Measurements from ENCODE around the gene SEMA5A. TPM values are rescaled to one million over a fixed set of nuclear protein-coding genes. Genes with fewer than 3 reads are reported as not detected.

SEMA5A gene
- total RNA-seq, 2 donors from 2014 or later, result 13.3 to 17.6 TPM

GRCh38 chr5:9419794-9420193, 126.1 kb downstream of the SEMA5A start:
- TF ChIP-seq CTCF (IDR thresholded peaks at IDR 0.05), result no peak
- Histone ChIP-seq H3K4me1 (ENCODE audit: control insufficient read depth in 1 of 2, low read depth in 2 of 2) (peaks cover 0 to 17% of the 10 kb centered on the region in 2 donors), H3K36me3 (no peaks in the 10 kb centered on the region), H3K4me3 (no peak overlapping the region), H3K9me3 (no peaks in the 10 kb centered on the region), H3K27ac (no peak overlapping the region), H3K27me3 (replicated peaks; ENCODE audit: insufficient read depth) (no peaks in the 10 kb centered on the region)
- DNase-seq (ENCODE audit: low spot score) (no peak), ATAC-seq (ENCODE audit: insufficient number of reproducible peaks, low FRiP score, low read depth) (no peak)

- H3K4me3 ChIP-seq, result no peak overlapping the region
- no peak overlapping the region for H3K27ac ChIP-seq
- peaks cover 0 to 14% of the 10 kb centered on the region in 2 donors for H3K4me1 ChIP-seq (ENCODE audit: control insufficient read depth in 1 of 2, low read depth in 2 of 2)
- no peaks in the 10 kb centered on the region for H3K36me3 ChIP-seq
- DNase-seq (ENCODE audit: low spot score) (no peak), ATAC-seq (ENCODE audit: insufficient number of reproducible peaks, low FRiP score, low read depth) (no peak)
- TF ChIP-seq CTCF (IDR thresholded peaks at IDR 0.05), result no peak
- no peaks in the 10 kb centered on the region for H3K27me3 ChIP-seq (replicated peaks; ENCODE audit: insufficient read depth)
- H3K9me3 ChIP-seq, result no peaks in the 10 kb centered on the region
These were observed 130.3 kb downstream of the SEMA5A start for GRCh38 chr5:9415566-9415965.

GRCh38 chr5:9415091-9415490, 130.8 kb downstream of the SEMA5A start:
- H3K9me3 ChIP-seq, result no peaks in the 10 kb centered on the region
- H3K4me3 ChIP-seq, result no peak overlapping the region
- no peak overlapping the region for H3K27ac ChIP-seq
- H3K4me1 ChIP-seq (ENCODE audit: control insufficient read depth in 1 of 2, low read depth in 2 of 2), result peaks cover 0 to 14% of the 10 kb centered on the region in 2 donors
- H3K36me3 ChIP-seq, result no peaks in the 10 kb centered on the region
- no peak for ATAC-seq (ENCODE audit: insufficient number of reproducible peaks, low FRiP score, low read depth)
- DNase-seq (ENCODE audit: low spot score), result no peak
- TF ChIP-seq CTCF (IDR thresholded peaks at IDR 0.05), result no peak
- H3K27me3 ChIP-seq (replicated peaks; ENCODE audit: insufficient read depth), result no peaks in the 10 kb centered on the region

DNA sequence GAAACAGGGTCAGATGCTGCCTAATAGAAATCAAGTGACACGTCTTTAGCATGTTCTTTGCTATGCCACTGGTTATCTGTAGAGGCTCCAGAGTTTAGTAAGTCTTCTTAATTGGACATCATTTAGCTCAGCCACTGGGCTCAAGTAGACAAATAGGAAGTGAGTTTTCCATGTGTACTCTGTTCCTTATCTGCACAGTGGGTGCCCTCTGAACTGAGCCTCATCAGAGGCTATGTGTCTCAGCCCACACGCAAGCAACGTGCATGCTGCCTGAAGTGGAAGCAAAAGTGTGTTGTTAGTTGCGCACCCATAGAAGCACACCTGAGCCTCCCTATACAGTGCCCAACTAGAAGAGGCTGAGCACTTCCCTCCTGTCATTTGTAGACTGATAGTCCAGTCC, 134.7 kb downstream of the SEMA5A start:
- no peaks in the 10 kb centered on the region for H3K36me3 ChIP-seq
- no peak overlapping the region for H3K4me3 ChIP-seq
- ATAC-seq (ENCODE audit: insufficient number of reproducible peaks, low FRiP score, low read depth), result no peak
- no peak overlapping the region for H3K27ac ChIP-seq
- H3K27me3 ChIP-seq (replicated peaks; ENCODE audit: insufficient read depth), result no peaks in the 10 kb centered on the region
- DNase-seq (ENCODE audit: low spot score), result no peak
- H3K4me1 ChIP-seq (ENCODE audit: control insufficient read depth in 1 of 2, low read depth in 2 of 2), result peaks cover 0 to 14% of the 10 kb centered on the region in 2 donors
- H3K9me3 ChIP-seq, result no peaks in the 10 kb centered on the region
- TF ChIP-seq CTCF (IDR thresholded peaks at IDR 0.05), result no peak

- H3K27me3 ChIP-seq (replicated peaks; ENCODE audit: insufficient read depth), result no peaks in the 10 kb centered on the region
- H3K36me3 ChIP-seq, result no peaks in the 10 kb centered on the region
- no peak for ATAC-seq (ENCODE audit: insufficient number of reproducible peaks, low FRiP score, low read depth)
- H3K9me3 ChIP-seq, result no peaks in the 10 kb centered on the region
- DNase-seq (ENCODE audit: low spot score), result no peak
- H3K4me1 ChIP-seq (ENCODE audit: control insufficient read depth in 1 of 2, low read depth in 2 of 2), result peaks cover 0 to 3% of the 10 kb centered on the region in 2 donors
- TF ChIP-seq CTCF (IDR thresholded peaks at IDR 0.05), result no peak
- no peak overlapping the region for H3K27ac ChIP-seq
- H3K4me3 ChIP-seq, result no peak overlapping the region
These were observed 136.4 kb downstream of the SEMA5A start for GRCh38 chr5:9409413-9409960.
